HFFc6 (cell line): ENCODE measurements around the gene HS6ST3. TPM values are rescaled to one million over a fixed set of nuclear protein-coding genes. Genes with fewer than 3 reads are reported as not detected.

Experiments used
- DNase-seq: peaks from one replicate; pipeline ENCODE4 v3.0.0-alpha.2; 2018
- H3K27ac Mint-ChIP-seq: 2 replicates; pipeline ENCODE4 v1.8.0; 2020; ENCODE audit warnings: mild to moderate bottlenecking, mixed read lengths
- H3K27me3 Mint-ChIP-seq: 2 replicates; pipeline ENCODE4 v1.8.0; 2021; ENCODE audit warnings: mild to moderate bottlenecking, moderate library complexity, mixed read lengths; ENCODE audit not compliant: insufficient read depth
- H3K36me3 Mint-ChIP-seq: 2 replicates; pipeline ENCODE4 v1.8.0; 2021; ENCODE audit warnings: low read depth, mixed read lengths
- H3K4me1 Mint-ChIP-seq: 2 replicates; pipeline ENCODE4 v1.8.0; 2020; ENCODE audit warnings: low read depth, mixed read lengths
- H3K4me3 Mint-ChIP-seq: 2 replicates; pipeline ENCODE4 v1.8.0; 2020; ENCODE audit warnings: mild to moderate bottlenecking, moderate library complexity, mixed read lengths
- H3K9me3 Mint-ChIP-seq: 2 replicates; pipeline ENCODE4 v1.8.0; 2020; ENCODE audit warnings: mild to moderate bottlenecking, mixed read lengths
- total RNA-seq, 6 experiments: library from RNA; stranded (reverse); fragmentation: NEBNext Ultra II Directional; extraction: Animal tissue kit (Norgen Biotek cat#: 25700); gene quantifications; 2 replicates in 1 of 6; 3 replicates in 5 of 6; pipeline ENCODE4 v1.2.3, GENCODE V29; 2021
- TF ChIP-seq, protein P1 (sequence below): fragments of 200-600 bp; sonication (generic); IDR thresholded peaks from 2 replicates; pipeline ENCODE4 v1.5.0; 2021; ENCODE audit warnings: antibody characterized with exemption, mild to moderate bottlenecking

The HS6ST3 gene
- total RNA-seq, 6 experiments from 2014 or later: not detected

GRCh38 chr13:96532804-96533203 lies 442.9 kb downstream of the HS6ST3 start:
- Mint-ChIP-seq H3K9me3 (peaks cover 29% of the 10 kb centered on the region), H3K27me3 (peaks cover 1% of the 10 kb centered on the region; the same call in 1 of the 2 replicates), H3K4me1 (no peaks in the 10 kb centered on the region), H3K27ac (no peak overlapping the region), H3K4me3 (no peak overlapping the region), H3K36me3 (no peaks in the 10 kb centered on the region)
- no peak for DNase-seq
- TF ChIP-seq, protein P1, sequence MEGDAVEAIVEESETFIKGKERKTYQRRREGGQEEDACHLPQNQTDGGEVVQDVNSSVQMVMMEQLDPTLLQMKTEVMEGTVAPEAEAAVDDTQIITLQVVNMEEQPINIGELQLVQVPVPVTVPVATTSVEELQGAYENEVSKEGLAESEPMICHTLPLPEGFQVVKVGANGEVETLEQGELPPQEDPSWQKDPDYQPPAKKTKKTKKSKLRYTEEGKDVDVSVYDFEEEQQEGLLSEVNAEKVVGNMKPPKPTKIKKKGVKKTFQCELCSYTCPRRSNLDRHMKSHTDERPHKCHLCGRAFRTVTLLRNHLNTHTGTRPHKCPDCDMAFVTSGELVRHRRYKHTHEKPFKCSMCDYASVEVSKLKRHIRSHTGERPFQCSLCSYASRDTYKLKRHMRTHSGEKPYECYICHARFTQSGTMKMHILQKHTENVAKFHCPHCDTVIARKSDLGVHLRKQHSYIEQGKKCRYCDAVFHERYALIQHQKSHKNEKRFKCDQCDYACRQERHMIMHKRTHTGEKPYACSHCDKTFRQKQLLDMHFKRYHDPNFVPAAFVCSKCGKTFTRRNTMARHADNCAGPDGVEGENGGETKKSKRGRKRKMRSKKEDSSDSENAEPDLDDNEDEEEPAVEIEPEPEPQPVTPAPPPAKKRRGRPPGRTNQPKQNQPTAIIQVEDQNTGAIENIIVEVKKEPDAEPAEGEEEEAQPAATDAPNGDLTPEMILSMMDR: no peak

GRCh38 chr13:96533408-96533807 lies 443.5 kb downstream of the HS6ST3 start:
- Mint-ChIP-seq H3K9me3 (peaks cover 30% of the 10 kb centered on the region), H3K4me3 (no peak overlapping the region), H3K27me3 (peaks cover 1% of the 10 kb centered on the region; the same call in 1 of the 2 replicates), H3K27ac (no peak overlapping the region), H3K4me1 (no peaks in the 10 kb centered on the region), H3K36me3 (no peaks in the 10 kb centered on the region)
- no peak for DNase-seq
- TF ChIP-seq, protein P1: no peak

- Mint-ChIP-seq H3K4me1 (no peaks in the 10 kb centered on the region), H3K27ac (no peak overlapping the region), H3K36me3 (no peaks in the 10 kb centered on the region), H3K4me3 (no peak overlapping the region), H3K9me3 (peaks cover 53% of the 10 kb centered on the region), H3K27me3 (no peaks in the 10 kb centered on the region)
- no peak for DNase-seq
- TF ChIP-seq, protein P1: no peak
These were observed 449.9 kb downstream of the HS6ST3 start for GRCh38 chr13:96539791-96540190.

- H3K9me3 Mint-ChIP-seq: peaks cover 47% of the 10 kb centered on the region
- no peaks in the 10 kb centered on the region for H3K27me3 Mint-ChIP-seq
- H3K4me1 Mint-ChIP-seq: no peaks in the 10 kb centered on the region
- no peak for DNase-seq
- H3K4me3 Mint-ChIP-seq: no peak overlapping the region
- H3K36me3 Mint-ChIP-seq: no peaks in the 10 kb centered on the region
- TF ChIP-seq, protein P1: no peak
- H3K27ac Mint-ChIP-seq: no peak overlapping the region
These were observed 450.8 kb downstream of the HS6ST3 start for GRCh38 chr13:96540670-96541069.

DNA sequence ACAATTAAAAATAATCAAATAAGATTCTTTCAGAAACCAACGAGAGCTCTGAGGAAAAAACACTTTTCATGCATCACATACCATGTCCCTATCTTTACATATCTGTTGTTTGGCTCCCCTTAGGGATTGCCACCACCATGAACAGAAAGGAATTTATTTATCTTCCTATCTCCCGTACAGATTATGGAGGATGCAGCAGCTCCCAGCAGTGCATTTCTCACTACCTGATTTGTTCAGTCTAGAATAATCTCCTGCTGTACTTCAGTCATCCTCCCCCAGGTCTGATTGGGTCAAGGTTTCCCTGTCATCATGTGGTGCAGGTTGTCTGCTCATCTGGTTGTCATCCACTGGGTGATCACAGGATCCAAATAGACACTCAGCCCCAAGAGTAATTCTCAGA lies 453.1 kb downstream of the HS6ST3 start:
- Mint-ChIP-seq H3K4me3 (no peak overlapping the region), H3K27me3 (no peaks in the 10 kb centered on the region), H3K4me1 (no peaks in the 10 kb centered on the region), H3K36me3 (no peaks in the 10 kb centered on the region), H3K27ac (no peak overlapping the region), H3K9me3 (peaks cover 41% of the 10 kb centered on the region)
- TF ChIP-seq, protein P1: no peak
- no peak for DNase-seq

GRCh38 chr13:96544957-96545356 lies 455.1 kb downstream of the HS6ST3 start:
- no peak overlapping the region for H3K27ac Mint-ChIP-seq
- TF ChIP-seq, protein P1: no peak
- H3K27me3 Mint-ChIP-seq: no peaks in the 10 kb centered on the region
- peaks cover 48% of the 10 kb centered on the region for H3K9me3 Mint-ChIP-seq
- no peaks in the 10 kb centered on the region for H3K36me3 Mint-ChIP-seq
- DNase-seq: no peak
- H3K4me3 Mint-ChIP-seq: no peak overlapping the region
- H3K4me1 Mint-ChIP-seq: no peaks in the 10 kb centered on the region
